ENCODE results near the gene GAREM2.

GRCh38 chr2:26224095-26224494 lies 51.2 kb downstream of the GAREM2 start:
- TF ChIP-seq CTCF (IDR thresholded peaks at IDR 0.05) = no peak
- TF ChIP-seq POLR2A (IDR thresholded peaks at IDR 0.05) = no peak
